Activated naive CD8-positive, alpha-beta T cell (primary cell): ENCODE results near the gene BOC.

Source experiments
- H3K27ac Mint-ChIP-seq: one replicate; pipeline ENCODE4 v1.8.0; 2021; ENCODE audit warnings: mixed read lengths
- H3K27me3 Mint-ChIP-seq: one replicate; pipeline ENCODE4 v1.8.0; 2021; ENCODE audit warnings: mixed read lengths
- H3K36me3 Mint-ChIP-seq: one replicate; pipeline ENCODE4 v1.8.0; 2021; ENCODE audit warnings: mixed read lengths
- H3K4me1 Mint-ChIP-seq: one replicate; pipeline ENCODE4 v1.8.0; 2021; ENCODE audit warnings: low read depth, mixed read lengths
- H3K4me3 Mint-ChIP-seq: one replicate; pipeline ENCODE4 v1.8.0; 2021; ENCODE audit warnings: mild to moderate bottlenecking, mixed read lengths
- H3K9me3 Mint-ChIP-seq: one replicate; pipeline ENCODE4 v1.8.0; 2021; ENCODE audit warnings: low read depth, mixed read lengths

BOC gene

DNA sequence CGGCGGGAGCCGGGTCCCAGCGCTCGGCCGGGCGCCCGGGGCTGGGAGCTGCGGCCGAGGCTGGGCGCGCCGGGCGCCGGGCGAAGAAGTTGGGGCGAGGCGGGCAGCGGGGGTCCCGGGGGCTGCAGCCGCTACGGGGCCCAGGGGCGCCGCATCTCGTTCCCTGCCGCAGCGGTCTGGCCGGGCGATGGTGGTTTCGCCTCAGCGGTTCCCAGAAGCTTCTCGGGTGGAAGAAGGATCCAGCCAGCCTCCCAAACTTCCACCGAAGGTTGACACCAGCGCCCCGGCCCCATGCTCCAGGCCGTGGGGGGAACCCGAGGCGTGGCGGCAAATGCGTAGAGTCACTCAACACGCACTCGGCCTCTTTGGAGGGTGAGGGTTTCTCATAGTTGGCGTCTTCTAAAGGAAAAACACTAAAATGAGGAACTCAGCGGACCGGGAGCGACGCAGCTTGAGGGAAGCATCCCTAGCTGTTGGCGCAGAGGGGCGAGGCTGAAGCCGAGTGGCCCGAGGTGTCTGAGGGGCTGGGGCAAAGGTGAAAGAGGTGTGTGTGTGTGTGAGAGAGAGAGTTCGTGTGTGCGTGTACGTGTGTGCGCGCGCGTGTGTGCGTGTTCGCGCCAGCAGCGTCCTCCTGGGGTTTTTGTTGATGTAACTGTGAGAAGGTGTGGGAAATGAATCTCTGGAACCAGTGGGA lies 940 bp downstream of the BOC start:
- Mint-ChIP-seq H3K36me3 (peaks cover 2% of the 10 kb centered on the region), H3K27ac (no peak overlapping the region), H3K9me3 (no peaks in the 10 kb centered on the region), H3K4me1 (peaks cover 9% of the 10 kb centered on the region), H3K4me3 (peak overlapping the region; percentile 74), H3K27me3 (peaks cover 37% of the 10 kb centered on the region)

DNA sequence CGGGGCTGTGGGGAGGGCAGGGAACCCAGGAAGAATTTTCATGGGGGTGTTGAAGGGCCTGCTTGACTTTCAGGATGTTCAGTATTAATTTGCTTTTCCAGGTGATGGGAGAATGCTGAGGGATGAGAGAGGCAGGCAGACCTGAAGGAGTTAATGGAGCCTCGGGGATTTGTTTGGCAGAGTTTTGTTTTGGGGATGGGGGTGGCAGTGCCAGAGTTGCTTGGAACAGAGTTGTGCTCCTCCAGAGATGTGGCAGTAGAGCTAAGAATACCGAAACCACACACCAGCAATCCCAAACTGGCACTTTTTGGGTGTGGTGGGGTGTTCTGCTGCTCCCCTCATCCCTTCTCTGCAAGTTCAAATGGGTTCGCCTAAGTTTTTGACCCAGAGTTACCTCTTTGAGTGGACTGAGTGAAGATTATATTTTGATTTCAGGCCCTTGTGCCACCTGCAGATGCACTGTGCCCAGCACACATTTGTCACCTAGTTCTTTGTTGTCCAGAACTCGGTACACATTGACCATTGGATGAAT lies 1.6 kb downstream of the BOC start:
- H3K4me1 Mint-ChIP-seq, result peaks cover 9% of the 10 kb centered on the region
- H3K4me3 Mint-ChIP-seq, result peak overlapping the region; percentile 74
- H3K27me3 Mint-ChIP-seq, result peaks cover 34% of the 10 kb centered on the region
- no peak overlapping the region for H3K27ac Mint-ChIP-seq
- H3K36me3 Mint-ChIP-seq, result peaks cover 2% of the 10 kb centered on the region
- H3K9me3 Mint-ChIP-seq, result no peaks in the 10 kb centered on the region

DNA sequence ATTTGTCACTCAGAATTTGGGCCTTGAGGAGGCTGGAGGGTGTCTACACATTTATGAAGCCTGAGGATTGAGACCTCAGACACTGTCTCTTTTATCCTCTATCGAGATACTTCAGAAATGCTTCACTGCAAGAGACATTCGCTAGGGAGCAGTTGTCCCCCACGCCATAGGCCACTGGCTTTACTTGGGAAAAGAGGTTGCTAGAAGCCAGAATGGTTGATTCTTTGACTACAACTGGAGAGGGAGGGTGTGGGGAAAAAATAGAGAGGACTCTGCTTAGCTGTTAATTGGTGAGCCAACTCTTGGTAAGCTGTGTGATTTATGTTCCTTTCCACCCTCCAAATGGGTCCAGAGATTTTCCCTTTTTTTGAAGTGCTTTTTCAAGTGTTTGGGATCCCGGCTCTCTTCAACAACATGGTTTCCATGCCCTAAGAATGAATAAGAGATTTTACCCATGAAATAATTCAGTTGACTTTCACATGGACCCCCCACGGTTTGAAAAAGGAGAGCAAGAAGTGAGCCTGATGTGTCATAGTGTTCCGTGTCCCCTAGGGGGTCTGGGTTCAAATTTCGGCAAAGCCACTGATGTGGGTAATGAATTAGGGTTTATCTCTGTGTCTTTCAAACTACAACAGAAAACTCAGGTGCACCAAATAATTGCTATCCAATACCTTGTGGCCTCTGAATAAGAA lies 2.7 kb downstream of the BOC start:
- peaks cover 9% of the 10 kb centered on the region for H3K4me1 Mint-ChIP-seq
- H3K27ac Mint-ChIP-seq, result no peak overlapping the region
- peaks cover 28% of the 10 kb centered on the region for H3K27me3 Mint-ChIP-seq
- no peak overlapping the region for H3K4me3 Mint-ChIP-seq
- H3K9me3 Mint-ChIP-seq, result no peaks in the 10 kb centered on the region
- peaks cover 2% of the 10 kb centered on the region for H3K36me3 Mint-ChIP-seq

DNA sequence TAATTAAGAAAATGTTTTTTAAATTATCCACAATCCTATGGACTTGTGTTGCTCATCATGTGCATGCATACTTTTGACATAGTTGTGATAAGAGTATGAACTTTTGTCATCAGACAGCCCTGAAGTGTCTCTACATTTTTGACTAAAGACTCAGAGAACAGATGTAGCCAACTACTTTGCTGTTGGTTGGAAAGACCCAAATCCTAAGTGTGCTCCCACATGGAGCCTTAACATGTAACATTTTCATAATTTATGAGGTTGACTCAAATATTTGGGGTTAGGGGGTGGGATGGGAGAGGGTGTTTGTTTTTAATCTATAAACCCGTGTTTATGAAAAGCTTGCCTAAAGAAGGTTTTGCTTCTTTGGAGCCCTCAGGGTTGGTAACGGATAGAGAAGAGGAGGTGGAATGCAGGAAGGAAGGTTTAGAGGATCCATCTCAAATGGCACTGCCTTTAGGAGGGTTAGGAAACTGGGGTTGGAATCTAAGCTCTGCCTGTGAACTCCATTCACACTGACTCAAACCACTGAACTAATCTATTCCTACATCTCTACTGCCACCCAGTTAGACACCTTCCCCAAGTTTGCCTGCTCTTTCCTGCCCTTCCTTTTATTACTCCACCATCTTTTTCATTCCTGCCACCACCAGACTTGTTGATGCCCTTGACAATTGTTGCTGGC lies 3.7 kb downstream of the BOC start:
- peaks cover 2% of the 10 kb centered on the region for H3K36me3 Mint-ChIP-seq
- H3K9me3 Mint-ChIP-seq, result no peaks in the 10 kb centered on the region
- no peak overlapping the region for H3K4me3 Mint-ChIP-seq
- peaks cover 9% of the 10 kb centered on the region for H3K4me1 Mint-ChIP-seq
- no peak overlapping the region for H3K27ac Mint-ChIP-seq
- peaks cover 23% of the 10 kb centered on the region for H3K27me3 Mint-ChIP-seq

DNA sequence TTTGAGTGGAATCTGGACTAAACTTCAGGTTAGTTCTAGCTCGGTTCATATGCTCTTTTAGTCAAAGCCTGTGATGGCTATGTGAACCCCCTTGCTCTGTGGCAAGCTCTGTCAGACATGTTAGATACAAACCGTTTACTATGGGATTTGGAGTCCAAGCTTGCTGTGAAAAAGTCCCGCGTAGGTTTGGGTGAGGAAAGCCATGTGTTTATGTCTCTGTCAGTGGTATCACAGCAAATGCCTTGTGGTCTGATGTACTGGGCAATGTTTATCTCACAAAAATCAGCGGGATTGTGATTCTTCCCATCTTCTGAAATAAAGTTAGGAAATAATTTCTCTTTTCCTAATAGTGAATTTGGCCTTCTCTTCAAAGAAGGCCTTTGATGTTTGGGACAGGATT lies 5.0 kb downstream of the BOC start:
- H3K27ac Mint-ChIP-seq, result no peak overlapping the region
- peaks cover 7% of the 10 kb centered on the region for H3K4me1 Mint-ChIP-seq
- H3K9me3 Mint-ChIP-seq, result no peaks in the 10 kb centered on the region
- H3K4me3 Mint-ChIP-seq, result no peak overlapping the region
- H3K27me3 Mint-ChIP-seq, result peaks cover 14% of the 10 kb centered on the region
- peaks cover 2% of the 10 kb centered on the region for H3K36me3 Mint-ChIP-seq

DNA sequence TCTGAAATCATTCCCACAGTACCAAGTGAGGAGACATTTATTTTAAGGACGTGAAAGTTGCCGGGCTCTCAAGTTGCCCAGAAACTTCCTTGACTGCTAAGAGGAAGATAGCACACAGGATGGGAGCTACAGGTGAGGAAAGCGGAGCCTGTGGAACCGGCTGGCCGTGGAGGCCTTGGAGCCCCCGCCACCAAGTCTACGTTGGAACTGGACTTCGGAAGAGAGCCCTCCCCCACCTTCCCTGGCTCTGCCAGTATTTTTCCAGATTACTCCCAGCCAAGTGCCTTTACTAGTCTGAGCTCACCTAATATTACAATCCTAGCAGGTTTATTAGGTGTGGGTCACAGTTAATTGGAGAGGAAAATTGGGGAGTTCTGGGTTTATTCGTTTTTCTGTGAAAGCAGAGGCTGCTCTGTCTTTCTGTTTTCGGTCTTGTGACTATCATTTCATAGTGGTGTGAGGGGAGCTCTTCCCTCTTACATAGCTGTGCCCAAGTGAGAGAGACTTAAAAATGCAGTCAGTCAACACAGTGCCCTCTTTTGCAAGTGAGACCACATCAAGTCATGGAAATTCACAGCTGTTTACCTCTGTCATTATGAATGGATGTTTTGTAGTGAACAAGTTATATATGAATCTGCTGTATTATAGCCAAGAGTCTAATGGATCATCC lies 6.8 kb downstream of the BOC start:
- no peak overlapping the region for H3K4me3 Mint-ChIP-seq
- H3K9me3 Mint-ChIP-seq, result no peaks in the 10 kb centered on the region
- peaks cover 7% of the 10 kb centered on the region for H3K27me3 Mint-ChIP-seq
- peaks cover 3% of the 10 kb centered on the region for H3K4me1 Mint-ChIP-seq
- no peak overlapping the region for H3K27ac Mint-ChIP-seq
- H3K36me3 Mint-ChIP-seq, result no peaks in the 10 kb centered on the region

DNA sequence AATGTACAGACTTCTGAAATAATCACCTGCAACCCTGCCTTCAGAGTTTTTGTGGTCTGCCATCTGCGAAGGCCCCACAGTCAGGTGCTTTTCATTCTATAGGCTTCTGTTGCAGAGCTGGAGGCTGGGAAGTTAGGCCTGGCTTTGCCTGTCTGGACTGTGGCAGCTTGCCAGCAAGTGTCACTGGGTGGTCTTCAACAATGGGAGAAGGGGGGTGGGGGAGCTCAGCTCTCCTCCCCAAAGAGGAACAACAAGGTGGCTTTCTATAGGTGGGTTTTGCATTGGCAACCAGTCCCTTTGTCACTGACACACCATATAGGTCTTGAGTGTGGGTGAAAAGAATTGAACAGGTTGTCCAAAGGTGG lies 7.3 kb downstream of the BOC start:
- H3K4me1 Mint-ChIP-seq, result peaks cover 5% of the 10 kb centered on the region
- no peaks in the 10 kb centered on the region for H3K9me3 Mint-ChIP-seq
- H3K27me3 Mint-ChIP-seq, result peaks cover 4% of the 10 kb centered on the region
- H3K27ac Mint-ChIP-seq, result no peak overlapping the region
- H3K36me3 Mint-ChIP-seq, result no peaks in the 10 kb centered on the region
- no peak overlapping the region for H3K4me3 Mint-ChIP-seq

DNA sequence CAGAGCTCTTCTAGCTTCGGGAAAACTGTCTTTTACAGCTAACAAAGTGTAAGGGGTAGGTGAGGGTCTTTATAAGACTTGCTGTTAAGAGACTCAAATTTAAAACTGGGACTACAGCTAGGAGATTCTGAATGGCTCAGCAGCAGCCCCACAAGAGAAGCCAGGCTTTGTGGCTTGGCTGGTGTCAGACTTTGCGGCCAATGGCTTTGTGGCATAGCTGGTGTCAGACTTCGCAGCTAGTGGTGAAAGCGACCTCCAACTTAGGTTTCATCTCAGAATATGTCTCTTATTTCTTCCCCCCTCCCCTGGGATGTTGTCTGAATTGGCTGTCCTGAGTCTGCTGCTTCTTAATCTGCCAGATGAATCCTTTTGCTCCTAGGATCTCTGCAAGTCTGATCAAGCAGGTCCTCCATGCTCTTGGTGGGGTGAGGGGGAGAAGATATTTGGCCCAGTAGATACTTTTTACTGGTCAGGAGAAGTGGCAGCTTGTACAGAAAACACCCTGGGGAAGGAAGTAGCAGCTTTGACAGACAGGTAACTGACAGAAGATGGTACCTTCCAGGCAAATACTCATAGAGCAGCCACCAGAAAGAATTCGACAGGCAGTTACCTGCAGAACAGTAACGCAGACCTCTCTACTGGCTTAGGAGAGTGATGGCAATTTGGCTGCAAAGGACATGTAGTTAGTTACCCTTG lies 8.4 kb downstream of the BOC start:
- Mint-ChIP-seq H3K4me1 (peaks cover 11% of the 10 kb centered on the region), H3K27me3 (peaks cover under 1% of the 10 kb centered on the region), H3K36me3 (no peaks in the 10 kb centered on the region), H3K27ac (no peak overlapping the region), H3K4me3 (no peak overlapping the region), H3K9me3 (no peaks in the 10 kb centered on the region)

DNA sequence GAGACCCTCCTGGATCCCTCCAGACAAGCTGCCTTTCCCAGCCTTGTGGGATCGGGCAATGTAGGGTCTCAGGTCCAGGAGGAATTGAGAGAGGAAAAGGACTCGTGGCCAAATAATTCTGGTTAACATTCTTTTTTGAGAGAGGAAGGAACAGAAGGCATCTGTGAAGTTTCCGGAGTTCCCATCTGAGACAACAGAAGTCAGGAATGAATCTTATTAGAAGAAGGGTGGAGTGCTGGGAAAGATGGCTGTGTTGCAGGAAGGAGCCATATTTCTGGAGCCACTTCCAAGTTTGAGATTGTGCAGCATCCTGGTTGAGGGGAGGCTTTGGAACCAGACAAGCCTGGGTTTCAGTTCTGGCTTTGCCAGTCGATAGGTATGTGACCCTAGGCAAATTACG lies 9.4 kb downstream of the BOC start:
- Mint-ChIP-seq H3K27ac (no peak overlapping the region), H3K36me3 (no peaks in the 10 kb centered on the region), H3K4me1 (peaks cover 11% of the 10 kb centered on the region), H3K4me3 (no peak overlapping the region), H3K9me3 (no peaks in the 10 kb centered on the region), H3K27me3 (no peaks in the 10 kb centered on the region)

DNA sequence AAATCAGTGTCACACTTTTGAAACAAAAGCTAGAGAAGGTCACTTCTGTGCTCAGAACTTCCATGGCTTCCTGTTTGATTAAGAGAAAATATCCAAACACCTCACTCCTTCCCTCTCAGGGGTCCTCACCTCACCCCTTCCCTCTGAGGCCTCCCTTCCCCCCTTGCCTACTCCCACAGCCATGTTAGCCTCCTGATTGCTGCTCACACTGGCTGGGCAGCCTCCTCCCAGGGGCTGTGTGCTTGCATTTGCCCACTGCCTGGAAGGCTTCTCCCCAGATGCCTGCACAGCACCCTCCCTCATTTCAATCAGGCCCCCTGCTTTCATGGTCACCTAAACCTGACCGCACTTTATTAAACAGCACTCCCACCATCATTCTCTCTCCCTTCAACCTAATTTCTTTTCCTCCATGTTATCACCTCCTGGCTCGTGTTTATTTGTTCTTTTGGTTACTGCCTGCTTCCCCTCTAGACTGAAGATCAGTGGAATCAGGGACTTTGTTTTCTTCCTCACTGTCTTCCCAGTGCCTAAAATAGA lies 10.4 kb downstream of the BOC start:
- Mint-ChIP-seq H3K36me3 (no peaks in the 10 kb centered on the region), H3K4me3 (no peak overlapping the region), H3K27ac (no peak overlapping the region), H3K27me3 (no peaks in the 10 kb centered on the region), H3K9me3 (no peaks in the 10 kb centered on the region), H3K4me1 (peaks cover 11% of the 10 kb centered on the region)

DNA sequence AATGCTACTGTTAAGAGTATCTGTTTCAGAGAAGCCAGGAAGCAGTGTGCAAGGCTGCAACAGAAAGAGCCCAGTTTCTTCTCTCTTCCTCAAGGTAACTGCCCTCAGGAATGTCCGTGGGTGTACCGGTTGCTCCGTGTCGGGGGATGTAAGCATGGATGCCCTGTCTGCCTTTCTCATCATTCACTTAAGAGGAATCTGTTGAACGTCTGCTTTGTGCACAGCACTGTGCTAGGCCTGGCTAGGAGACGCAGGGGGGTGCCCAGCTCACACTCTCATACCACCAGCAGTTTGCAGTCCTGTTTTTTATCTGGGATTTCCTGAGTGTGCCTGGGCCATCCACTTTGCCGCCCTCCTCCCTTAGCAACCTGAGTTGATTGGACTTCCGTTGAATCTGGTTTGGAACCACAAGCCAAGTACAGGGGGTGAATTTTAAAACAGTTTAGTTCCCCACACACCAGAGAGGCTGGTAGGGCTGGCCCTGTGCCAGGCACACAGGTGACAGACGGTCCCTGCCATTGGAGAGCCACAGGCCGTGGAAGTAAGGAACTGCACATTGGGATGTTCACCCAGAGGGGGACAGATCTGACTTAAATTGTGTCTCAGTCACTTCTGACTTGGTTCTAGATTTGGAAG lies 11.2 kb downstream of the BOC start:
- no peaks in the 10 kb centered on the region for H3K36me3 Mint-ChIP-seq
- no peaks in the 10 kb centered on the region for H3K27me3 Mint-ChIP-seq
- H3K4me1 Mint-ChIP-seq, result peaks cover 11% of the 10 kb centered on the region

DNA sequence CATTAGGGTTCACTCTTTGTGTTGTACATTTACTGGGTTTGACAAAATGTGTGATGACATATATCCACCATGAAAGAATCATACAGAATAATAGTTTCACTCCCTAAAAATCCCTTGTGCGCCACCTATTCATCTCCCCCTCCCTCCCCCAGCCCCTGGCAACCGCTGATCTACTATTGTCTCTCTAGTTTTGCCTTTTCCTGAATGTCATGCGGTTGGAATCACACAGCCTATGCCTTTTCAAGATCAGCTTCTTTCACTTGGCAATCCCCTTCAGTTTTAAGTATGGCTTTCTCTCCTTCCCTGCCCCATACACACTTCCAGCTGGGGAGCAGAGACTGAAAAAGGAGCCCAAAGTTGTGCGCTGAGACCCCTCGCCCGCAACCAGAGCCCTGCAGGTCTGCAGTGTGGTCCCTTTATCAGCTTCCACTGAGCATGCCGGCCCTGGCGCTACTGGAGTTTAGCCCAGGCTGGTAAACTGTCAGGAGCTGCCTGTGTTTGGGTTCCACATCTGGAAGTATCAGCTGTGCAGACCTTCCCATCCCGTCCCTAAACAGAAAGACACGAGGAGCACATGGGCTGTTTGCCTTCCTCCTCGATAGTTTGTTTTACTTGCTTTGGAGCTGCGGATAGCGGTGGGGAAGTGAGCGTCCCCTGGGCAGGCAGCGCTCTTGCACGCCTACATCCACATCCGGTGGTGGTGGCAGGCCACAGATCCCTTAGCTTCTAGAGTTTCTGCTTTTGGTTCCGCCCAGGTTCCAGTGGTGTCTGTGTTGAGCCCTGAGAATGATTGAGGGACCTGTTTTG lies 12.3 kb downstream of the BOC start:
- Mint-ChIP-seq H3K27me3 (no peaks in the 10 kb centered on the region), H3K27ac (no peak overlapping the region), H3K4me1 (peaks cover 11% of the 10 kb centered on the region), H3K36me3 (no peaks in the 10 kb centered on the region), H3K4me3 (peak overlapping the region; percentile 27), H3K9me3 (no peaks in the 10 kb centered on the region)

More for the DNA sequence above, 11.2 kb downstream of the BOC start:
- Mint-ChIP-seq H3K4me3 (no peak overlapping the region), H3K27ac (no peak overlapping the region), H3K9me3 (no peaks in the 10 kb centered on the region)

DNA sequence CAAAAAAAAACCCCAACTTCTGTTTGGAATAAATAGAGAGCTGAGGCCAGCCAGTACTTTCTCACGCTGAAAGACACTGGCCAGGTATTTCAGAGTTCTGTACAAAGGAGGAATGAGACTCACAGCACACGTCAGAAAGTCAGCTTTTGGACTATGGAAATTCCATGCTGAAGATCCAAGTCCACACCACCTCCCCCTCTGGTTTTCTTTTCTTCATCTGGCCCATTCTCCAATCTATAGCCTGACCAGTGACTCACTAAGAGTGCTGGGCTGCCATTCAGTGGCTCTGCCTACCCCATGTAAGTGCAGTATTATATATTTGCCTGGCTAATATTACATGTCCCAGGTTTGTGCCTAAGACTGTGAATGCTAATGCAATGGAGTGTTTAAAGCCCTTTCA lies 13.9 kb downstream of the BOC start:
- H3K4me3 Mint-ChIP-seq, result no peak overlapping the region
- H3K36me3 Mint-ChIP-seq, result no peaks in the 10 kb centered on the region
- H3K27ac Mint-ChIP-seq, result no peak overlapping the region
- H3K27me3 Mint-ChIP-seq, result no peaks in the 10 kb centered on the region
- no peaks in the 10 kb centered on the region for H3K9me3 Mint-ChIP-seq
- H3K4me1 Mint-ChIP-seq, result peaks cover 11% of the 10 kb centered on the region
